OCI-LY1 (cell line): Measurements from ENCODE around the gene PNMT.
"Not testable (repeated sequence)": the region's sequence is repeated elsewhere in the genome, so short reads cannot be mapped to it uniquely, and the experiment has no call there.

Source experiments
- H2AFZ ChIP-seq: fragments of 200-600 bp; sonication (generic), shearing (Covaris generic); 2 replicates; pipeline ENCODE4 v1.6.0; 2014; ENCODE audit warnings: antibody characterized with exemption, mild to moderate bottlenecking, low read length
- H3F3A ChIP-seq: fragments of 200-600 bp; sonication (generic), shearing (Covaris generic); 2 replicates; pipeline ENCODE4 v1.6.0; 2014; ENCODE audit warnings: mild to moderate bottlenecking, antibody characterized with exemption, low read length, moderate library complexity; ENCODE audit not compliant: insufficient read depth
- H3K27ac ChIP-seq: fragments of 200-600 bp; sonication (generic); 2 replicates; pipeline ENCODE4 v1.5.1; 2014; ENCODE audit warnings: low read length, mixed run types, mild to moderate bottlenecking, low read depth; ENCODE audit not compliant: poor library complexity, severe bottlenecking
- H3K27me3 ChIP-seq: fragments of 200-600 bp; sonication (generic); 2 replicates; pipeline ENCODE4 v1.6.0; 2014; ENCODE audit warnings: antibody characterized with exemption, mild to moderate bottlenecking, low read length, moderate library complexity; ENCODE audit not compliant: insufficient read depth
- H3K36me3 ChIP-seq: fragments of 200-600 bp; sonication (generic); 2 replicates; pipeline ENCODE4 v1.6.1; 2014; ENCODE audit warnings: mild to moderate bottlenecking, antibody characterized with exemption, low read length, moderate library complexity, mixed read lengths; ENCODE audit not compliant: insufficient read depth
- H3K4me1 ChIP-seq: fragments of 200-600 bp; sonication (generic); 2 replicates; pipeline ENCODE4 v1.5.1; 2014; ENCODE audit warnings: mild to moderate bottlenecking, low read length, moderate library complexity; ENCODE audit not compliant: insufficient read depth, severe bottlenecking
- H3K4me2 ChIP-seq: fragments of 200-600 bp; sonication (generic), shearing (Covaris generic); 2 replicates; pipeline ENCODE4 v1.6.1; 2014; ENCODE audit warnings: low read length
- H3K4me3 ChIP-seq: fragments of 200-600 bp; sonication (generic); 2 replicates; pipeline ENCODE4 v1.5.1; 2014; ENCODE audit warnings: low read length, low read depth, mild to moderate bottlenecking, mixed read lengths; ENCODE audit not compliant: poor library complexity, severe bottlenecking
- H3K79me2 ChIP-seq: fragments of 200-600 bp; shearing (Covaris generic); 2 replicates; pipeline ENCODE4 v1.6.1; 2016; ENCODE audit warnings: mixed run types, low read length, mixed read lengths; ENCODE audit not compliant: insufficient read depth
- H3K9ac ChIP-seq: fragments of 200-600 bp; sonication (generic), shearing (Covaris generic); 2 replicates; pipeline ENCODE4 v1.6.1; 2014; ENCODE audit warnings: mild to moderate bottlenecking, low read length, mixed read lengths
- H3K9me2 ChIP-seq: fragments of 200-600 bp; sonication (generic), shearing (Covaris generic); 2 replicates; pipeline ENCODE4 v1.6.1; 2014; ENCODE audit warnings: low read depth, mild to moderate bottlenecking, low read length, mixed read lengths
- H3K9me3 ChIP-seq: fragments of 200-600 bp; shearing (Covaris generic); 2 replicates; pipeline ENCODE4 v1.6.1; 2014; ENCODE audit warnings: low read length, mixed read lengths
- H4K20me1 ChIP-seq: fragments of 200-600 bp; sonication (generic), shearing (Covaris generic); 2 replicates; pipeline ENCODE4 v1.6.0; 2016; ENCODE audit warnings: mild to moderate bottlenecking, low read length; ENCODE audit not compliant: insufficient read depth
- EZH2 ChIP-seq: fragments of 200-600 bp; sonication (generic), shearing (Covaris generic); IDR thresholded peaks from 2 replicates; pipeline ENCODE4 v1.8.0; 2017; ENCODE audit warnings: borderline replicate concordance, mixed run types, mild to moderate bottlenecking, antibody characterized with exemption, low read length, moderate library complexity, mixed read lengths
- TF ChIP-seq, protein P1 (sequence below): fragments of 200-600 bp; sonication (generic), shearing (Covaris generic); IDR thresholded peaks from 2 replicates; pipeline ENCODE4 v1.5.1; 2017; ENCODE audit warnings: mild to moderate bottlenecking, antibody characterized with exemption, low read length, moderate library complexity, mixed read lengths

PNMT gene

DNA sequence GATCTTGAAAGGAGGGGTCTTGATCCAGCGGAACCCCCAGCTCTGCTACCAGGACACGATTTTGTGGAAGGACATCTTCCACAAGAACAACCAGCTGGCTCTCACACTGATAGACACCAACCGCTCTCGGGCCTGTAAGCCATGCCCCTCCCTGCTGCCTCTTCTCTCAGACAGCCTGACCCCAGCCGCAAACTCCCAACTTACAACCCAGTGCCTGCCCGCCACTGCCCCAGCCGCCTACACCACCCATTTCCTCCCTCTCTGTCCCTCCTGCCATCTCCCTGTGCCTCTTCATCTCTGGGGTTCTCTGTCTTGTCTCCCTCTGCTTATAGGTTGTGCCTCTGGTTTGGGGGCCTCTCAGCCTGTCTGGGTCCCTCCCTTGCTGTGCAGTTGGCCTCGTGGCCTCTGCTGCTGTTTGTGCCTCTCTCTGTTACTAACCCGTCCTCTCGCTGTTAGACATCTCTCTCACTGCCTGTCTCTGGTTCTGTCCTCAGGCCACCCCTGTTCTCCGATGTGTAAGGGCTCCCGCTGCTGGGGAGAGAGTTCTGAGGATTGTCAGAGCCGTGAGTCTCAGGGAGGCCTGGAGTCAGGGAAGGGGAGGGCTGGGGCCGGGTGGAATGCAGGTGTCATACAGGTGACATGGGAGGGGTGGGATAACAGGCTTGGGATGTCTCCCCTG, 41.2 kb downstream of the PNMT start:
- Histone ChIP-seq H3K9ac (no peak overlapping the region), H3K4me2 (no peak overlapping the region), H2AFZ (no peak overlapping the region), H4K20me1 (no peaks in the 10 kb centered on the region), H3K9me2 (no peaks in the 10 kb centered on the region), H3K36me3 (no peaks in the 10 kb centered on the region), H3F3A (no peaks in the 10 kb centered on the region), H3K4me3 (no peak overlapping the region), H3K27me3 (no peaks in the 10 kb centered on the region), H3K9me3 (no peaks in the 10 kb centered on the region), H3K27ac (no peak overlapping the region), H3K79me2 (no peaks in the 10 kb centered on the region), H3K4me1 (no peaks in the 10 kb centered on the region)
- TF ChIP-seq, protein P1, sequence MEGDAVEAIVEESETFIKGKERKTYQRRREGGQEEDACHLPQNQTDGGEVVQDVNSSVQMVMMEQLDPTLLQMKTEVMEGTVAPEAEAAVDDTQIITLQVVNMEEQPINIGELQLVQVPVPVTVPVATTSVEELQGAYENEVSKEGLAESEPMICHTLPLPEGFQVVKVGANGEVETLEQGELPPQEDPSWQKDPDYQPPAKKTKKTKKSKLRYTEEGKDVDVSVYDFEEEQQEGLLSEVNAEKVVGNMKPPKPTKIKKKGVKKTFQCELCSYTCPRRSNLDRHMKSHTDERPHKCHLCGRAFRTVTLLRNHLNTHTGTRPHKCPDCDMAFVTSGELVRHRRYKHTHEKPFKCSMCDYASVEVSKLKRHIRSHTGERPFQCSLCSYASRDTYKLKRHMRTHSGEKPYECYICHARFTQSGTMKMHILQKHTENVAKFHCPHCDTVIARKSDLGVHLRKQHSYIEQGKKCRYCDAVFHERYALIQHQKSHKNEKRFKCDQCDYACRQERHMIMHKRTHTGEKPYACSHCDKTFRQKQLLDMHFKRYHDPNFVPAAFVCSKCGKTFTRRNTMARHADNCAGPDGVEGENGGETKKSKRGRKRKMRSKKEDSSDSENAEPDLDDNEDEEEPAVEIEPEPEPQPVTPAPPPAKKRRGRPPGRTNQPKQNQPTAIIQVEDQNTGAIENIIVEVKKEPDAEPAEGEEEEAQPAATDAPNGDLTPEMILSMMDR: no peak
- no peak for TF ChIP-seq EZH2

DNA sequence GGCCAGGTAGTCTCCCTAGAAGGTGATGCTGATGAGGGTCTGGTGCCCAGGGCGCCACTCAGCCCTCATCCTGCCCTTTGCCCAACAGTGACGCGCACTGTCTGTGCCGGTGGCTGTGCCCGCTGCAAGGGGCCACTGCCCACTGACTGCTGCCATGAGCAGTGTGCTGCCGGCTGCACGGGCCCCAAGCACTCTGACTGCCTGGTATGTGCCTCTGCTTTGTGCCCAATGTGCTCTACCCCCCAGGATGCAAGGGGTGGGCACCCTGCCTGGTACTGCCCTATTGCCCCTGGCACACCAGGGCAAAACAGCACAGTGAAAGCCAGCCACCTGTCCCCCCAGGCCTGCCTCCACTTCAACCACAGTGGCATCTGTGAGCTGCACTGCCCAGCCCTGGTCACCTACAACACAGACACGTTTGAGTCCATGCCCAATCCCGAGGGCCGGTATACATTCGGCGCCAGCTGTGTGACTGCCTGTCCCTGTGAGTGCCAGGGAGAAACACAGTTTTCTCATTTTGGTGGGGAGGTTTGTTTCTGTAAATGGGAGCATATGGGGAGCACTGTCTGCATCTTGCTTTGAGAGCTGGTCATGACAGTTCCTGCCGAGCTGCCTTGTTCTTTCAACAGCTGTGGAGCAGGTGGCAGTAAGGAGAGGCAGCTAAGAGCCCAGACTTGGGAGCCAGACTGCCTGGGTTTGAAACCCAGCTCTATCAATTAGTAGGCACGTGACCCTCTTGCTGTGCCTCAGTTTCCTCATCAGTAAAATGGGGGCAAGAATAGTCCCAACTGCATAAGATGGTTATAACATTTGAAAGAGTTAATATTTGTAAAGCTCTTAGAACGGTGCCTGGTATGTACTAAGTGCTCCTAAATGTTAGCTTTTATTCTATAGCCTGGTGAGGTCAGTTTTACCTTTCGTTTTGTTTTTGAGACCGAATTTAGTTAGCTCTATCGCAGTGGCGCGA, 42.0 kb downstream of the PNMT start:
- H3K36me3 ChIP-seq: no peaks in the 10 kb centered on the region
- H3K9ac ChIP-seq: no peak overlapping the region

DNA sequence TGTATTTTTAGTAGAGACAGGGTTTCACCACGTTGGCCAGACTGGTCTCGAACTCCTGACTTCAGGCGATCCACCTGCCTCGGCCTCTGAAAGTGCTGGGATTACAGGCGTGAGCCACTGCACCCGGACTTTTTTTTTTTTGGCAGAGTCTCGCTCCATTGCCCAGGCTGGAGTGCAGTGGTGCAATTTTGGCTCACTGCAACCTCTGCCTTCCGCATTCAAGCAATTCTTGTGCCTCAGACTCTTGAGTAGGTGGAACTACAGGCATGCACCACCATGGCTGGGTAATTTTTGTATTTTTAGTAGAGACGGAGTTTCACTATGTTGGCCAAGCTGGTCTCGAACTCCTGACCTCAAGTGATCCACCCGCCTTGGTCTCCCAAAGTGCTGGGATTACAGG, 42.8 kb downstream of the PNMT start:
- not testable (repeated sequence) for H2AFZ ChIP-seq, H3K4me2 ChIP-seq, H3K27me3 ChIP-seq

More for the DNA sequence above, 42.0 kb downstream of the PNMT start:
- no peak overlapping the region for H2AFZ ChIP-seq
- H3F3A ChIP-seq: no peaks in the 10 kb centered on the region
- H3K27me3 ChIP-seq: no peaks in the 10 kb centered on the region
- no peaks in the 10 kb centered on the region for H3K9me2 ChIP-seq
- no peak overlapping the region for H3K27ac ChIP-seq
- no peaks in the 10 kb centered on the region for H4K20me1 ChIP-seq
- no peak overlapping the region for H3K4me2 ChIP-seq
- H3K4me1 ChIP-seq: no peaks in the 10 kb centered on the region
- H3K4me3 ChIP-seq: no peak overlapping the region
- H3K9me3 ChIP-seq: no peaks in the 10 kb centered on the region
- H3K79me2 ChIP-seq: no peaks in the 10 kb centered on the region
- no peak for TF ChIP-seq EZH2
- TF ChIP-seq, protein P1: no peak

More for the DNA sequence above, 42.8 kb downstream of the PNMT start:
- not testable (repeated sequence) for H3F3A ChIP-seq, H3K9me3 ChIP-seq, H3K9me2 ChIP-seq, H3K36me3 ChIP-seq, H3K9ac ChIP-seq, H4K20me1 ChIP-seq, H3K27ac ChIP-seq, H3K79me2 ChIP-seq, H3K4me3 ChIP-seq, H3K4me1 ChIP-seq
